GM21447 (cell line): ENCODE data around the gene AHNAK2.

ENCODE experiments used
- ATAC-seq: cut with Tn5 transposase; IDR thresholded peaks from one replicate; pipeline ENCODE4 v1.9.1; 2021; ENCODE audit not compliant: unreplicated experiment

Gene AHNAK2

DNA sequence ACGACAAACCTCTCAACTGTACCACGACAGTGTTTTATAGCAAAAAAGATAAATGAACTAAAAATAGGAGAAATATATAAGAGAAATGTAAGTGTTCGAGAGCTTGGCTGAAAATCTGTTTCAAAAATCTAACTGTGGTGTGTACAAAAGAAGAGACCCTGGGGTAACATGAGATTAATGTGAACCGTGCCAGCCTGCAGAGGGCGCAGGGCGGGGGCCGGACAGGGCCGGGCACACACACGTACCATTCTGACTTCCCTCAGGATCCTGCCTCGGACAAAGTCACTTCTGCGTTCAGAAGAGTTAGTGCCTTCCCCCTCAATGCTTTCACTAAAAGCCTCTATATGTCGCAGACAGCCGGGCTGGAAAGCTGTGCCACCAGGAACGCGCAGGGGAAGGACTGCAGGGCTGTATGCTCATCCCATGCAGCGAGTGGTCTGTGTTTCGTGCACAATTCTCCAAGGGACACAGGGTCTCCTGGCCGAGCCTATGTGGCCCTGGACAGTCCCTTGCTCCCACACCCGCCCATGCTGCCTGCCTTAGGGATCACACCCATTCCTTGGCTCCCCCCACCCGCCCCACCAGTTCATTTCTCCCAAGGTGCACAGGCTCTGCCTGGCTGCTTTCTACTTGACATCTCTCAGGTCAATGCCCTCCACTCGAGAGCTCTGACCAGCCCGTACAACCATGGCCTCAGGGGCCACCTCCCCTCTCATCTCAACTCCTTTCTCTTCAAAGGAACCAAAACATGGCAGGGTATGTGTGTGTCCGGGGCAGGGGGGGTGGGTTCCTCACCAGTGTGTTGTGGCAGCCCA, 34.2 kb upstream of the AHNAK2 start:
- no peak for ATAC-seq

GRCh38 chr14:105011312-105011990, 33.3 kb upstream of the AHNAK2 start:
- no peak for ATAC-seq

- ATAC-seq: no peak
Measured at GRCh38 chr14:105010891-105011291, 32.7 kb upstream of the AHNAK2 start.

DNA sequence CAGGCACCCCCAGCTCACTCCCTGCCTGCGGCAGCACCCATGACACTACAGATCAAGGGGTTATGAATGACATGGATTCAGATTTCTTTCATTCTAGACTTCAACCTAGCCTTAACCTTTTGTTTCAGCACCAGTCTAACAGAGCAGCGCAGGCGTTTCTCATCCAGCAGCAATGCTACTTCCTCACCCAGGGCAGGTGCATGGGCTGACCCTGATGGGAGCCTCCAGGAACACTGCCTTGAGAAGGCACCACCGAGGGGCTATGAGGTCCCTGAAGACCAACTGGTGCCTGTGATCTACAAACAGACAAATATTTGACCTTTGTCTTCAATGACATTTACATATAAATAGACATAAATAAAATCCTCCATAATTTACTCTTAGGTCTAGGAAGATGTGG, 31.9 kb upstream of the AHNAK2 start:
- ATAC-seq: no peak

- ATAC-seq: no peak
Measured at GRCh38 chr14:105007593-105008264, 29.6 kb upstream of the AHNAK2 start.

DNA sequence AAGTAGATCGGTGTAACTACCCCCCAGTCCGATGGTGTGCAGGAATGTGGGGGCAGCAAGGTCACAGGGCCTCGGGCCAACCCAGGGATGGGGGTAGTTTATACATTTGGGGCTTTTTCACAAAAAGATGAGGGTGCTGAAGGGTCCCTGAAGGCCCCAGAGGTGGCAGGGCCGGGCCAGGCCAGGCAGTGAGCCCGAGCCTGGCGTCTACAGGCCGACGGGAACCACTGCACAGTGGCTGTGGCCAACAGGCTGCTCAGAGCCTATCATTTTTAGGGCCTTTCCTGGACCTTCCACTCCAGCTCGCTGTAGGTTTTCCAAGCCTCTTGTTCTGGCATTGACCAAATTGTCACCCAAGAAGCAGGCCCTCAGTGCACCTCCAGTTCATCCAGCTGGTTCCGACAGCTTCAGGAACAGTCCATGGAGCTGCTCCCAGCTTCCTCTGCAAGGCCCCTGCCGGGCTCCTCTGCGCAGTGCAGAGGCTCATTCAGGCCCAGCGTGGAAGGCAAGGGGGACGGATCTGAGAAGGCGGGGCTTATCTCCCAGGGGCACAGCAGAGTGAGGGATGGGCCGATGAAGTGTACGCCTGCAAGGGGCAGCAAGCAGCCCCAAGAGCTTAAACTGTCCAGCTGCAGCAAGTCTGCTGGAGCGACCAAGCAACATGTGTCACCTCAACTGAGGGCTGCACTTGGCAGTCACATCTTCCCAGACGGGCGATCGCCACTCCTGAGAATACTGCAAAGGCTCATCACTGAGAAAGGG, 28.8 kb upstream of the AHNAK2 start:
- ATAC-seq: no peak

DNA sequence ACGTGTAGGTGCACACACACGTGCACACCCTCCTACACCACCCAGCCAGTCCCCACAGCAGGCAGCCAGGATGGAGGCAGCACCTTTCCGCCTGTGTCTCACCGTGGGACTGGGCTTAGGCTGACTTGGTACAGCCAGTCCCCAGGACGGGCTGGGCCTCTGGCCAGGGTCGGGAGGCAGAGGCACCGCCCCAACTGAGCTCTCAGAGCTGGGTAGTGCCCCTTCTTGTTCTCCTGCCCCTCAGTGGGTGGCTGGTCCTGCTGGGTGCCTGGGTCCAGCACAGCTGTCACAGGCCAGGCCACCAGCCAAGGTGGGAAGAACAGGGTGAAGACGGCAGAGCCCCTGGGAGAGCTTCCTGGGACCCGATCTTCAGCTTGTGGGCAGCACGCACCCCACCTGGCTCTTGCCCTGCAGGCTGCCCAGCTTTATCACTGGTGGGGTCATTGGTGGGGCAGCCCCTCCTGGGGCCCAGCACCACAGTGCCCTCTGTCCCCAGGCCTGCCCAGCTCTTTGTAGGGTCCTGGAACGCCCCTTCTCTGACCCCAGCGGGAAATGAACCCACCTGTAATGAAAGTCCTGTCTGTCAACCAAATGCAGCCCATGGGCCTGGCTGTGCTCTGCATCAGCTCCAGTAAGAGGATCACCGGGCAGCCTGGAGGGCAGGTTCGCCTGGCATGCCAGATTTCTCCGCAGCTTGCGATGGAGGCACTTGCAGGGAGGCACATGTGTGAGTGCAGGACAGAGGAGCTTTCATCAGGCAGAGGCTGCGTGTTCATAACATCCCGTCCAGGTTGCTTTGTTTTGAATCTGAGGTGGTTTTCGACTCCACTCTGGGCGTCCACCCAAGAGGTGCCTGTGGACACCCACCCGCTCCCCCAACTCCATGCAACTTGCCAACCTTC, 28.0 kb upstream of the AHNAK2 start:
- no peak for ATAC-seq

- ATAC-seq: no peak
Measured at GRCh38 chr14:105005329-105005928, 27.3 kb upstream of the AHNAK2 start.

- no peak for ATAC-seq
Measured at GRCh38 chr14:104999361-104999760, 21.2 kb upstream of the AHNAK2 start.

GRCh38 chr14:104998801-104999200, 20.6 kb upstream of the AHNAK2 start:
- ATAC-seq: no peak

- no peak for ATAC-seq
Measured at GRCh38 chr14:104996483-104996882, 18.3 kb upstream of the AHNAK2 start.

GRCh38 chr14:104996032-104996431, 17.9 kb upstream of the AHNAK2 start:
- no peak for ATAC-seq

GRCh38 chr14:104994978-104995377, 16.8 kb upstream of the AHNAK2 start:
- ATAC-seq: no peak

- ATAC-seq: no peak
Measured at GRCh38 chr14:104993808-104994591, 15.8 kb upstream of the AHNAK2 start.

GRCh38 chr14:104993306-104993705, 15.1 kb upstream of the AHNAK2 start:
- no peak for ATAC-seq

DNA sequence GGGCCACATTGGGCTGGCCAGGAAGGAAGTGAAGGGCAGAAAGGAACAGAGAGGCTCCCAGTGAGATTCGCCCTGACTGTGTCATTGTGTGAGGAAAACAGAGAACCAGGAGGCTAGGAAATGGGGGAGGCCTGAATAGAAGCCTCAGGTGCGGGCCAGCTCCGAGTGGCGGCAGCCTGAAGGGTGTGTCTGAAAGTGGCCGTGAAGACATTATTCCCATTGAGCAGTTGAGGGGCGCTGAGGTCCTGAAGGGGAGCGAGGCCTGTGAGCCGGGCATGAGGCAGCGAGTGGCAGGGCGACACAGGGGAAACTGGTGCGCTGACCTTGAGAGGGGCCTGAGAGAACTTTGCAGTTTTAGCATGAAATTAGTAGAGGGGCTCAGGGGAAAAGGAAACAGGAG, 14.3 kb upstream of the AHNAK2 start:
- no peak for ATAC-seq

- no peak for ATAC-seq
Measured at GRCh38 chr14:104991896-104992230, 13.7 kb upstream of the AHNAK2 start.

DNA sequence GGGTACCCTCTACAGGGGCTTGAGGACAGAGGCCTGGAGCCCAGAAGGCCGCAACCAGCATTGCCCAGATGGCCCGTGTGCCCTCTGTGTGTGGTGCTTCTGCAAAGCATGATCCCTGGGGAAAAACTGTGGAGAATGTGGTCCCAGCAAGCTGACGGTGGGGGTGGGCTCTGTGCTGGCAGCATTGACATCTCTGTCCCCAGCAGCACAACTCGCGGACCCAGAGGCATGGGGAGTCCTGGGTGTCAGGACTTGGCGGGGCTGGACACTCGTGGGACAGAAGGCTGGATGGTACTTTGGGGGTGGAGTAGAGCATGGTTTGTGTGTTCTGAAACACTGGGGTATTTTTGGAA, 11.8 kb upstream of the AHNAK2 start:
- no peak for ATAC-seq

DNA sequence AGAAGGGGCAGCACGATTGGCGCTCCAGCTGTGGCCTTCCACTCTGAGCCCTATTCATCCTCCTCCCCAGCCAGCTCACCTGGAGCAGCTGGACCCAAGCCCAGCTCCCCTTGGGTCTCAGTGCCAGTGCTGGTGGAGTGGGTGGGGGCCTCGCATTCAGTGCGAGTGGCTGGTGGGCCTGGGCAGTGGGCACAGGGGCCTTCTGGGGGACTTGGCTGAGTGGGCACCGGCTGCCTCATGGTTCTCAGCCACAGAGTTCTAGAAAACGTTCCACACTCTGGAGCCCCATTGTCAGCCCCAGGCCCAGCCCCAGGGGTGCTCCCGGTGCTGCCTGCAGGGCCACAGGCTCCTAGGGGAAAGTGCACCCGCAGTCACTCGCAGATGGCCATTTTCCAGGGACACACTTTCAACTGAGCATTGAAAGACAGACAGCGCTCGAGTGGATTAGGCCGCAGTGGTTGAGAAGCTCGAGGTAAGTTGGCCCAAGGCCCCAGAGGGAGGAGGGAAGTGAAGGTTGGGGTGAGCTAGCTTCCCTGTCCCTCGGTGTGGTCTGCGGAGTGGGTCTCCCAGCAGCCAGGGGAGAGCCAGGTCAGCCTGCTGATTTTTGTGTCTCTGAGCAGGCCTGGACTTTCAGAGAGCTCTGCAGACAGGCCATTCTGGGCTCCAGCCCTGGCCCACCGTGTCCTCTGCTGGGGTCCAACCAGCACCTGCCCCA, 11.2 kb upstream of the AHNAK2 start:
- no peak for ATAC-seq
